Stimulated activated CD4-positive, alpha-beta T cell treated with anti-CD3 and anti-CD28 coated beads, Interleukin-15, amount 100 ng/mL, for 24 hours (primary cell): ENCODE results near the gene RNF150.
"Not testable (repeated sequence)": the region's sequence is repeated elsewhere in the genome, so short reads cannot be mapped to it uniquely, and the experiment has no call there.

Source experiments
- DNase-seq: peaks from one replicate; pipeline ENCODE4 v3.0.0-alpha.2; 2020

Gene RNF150

DNA sequence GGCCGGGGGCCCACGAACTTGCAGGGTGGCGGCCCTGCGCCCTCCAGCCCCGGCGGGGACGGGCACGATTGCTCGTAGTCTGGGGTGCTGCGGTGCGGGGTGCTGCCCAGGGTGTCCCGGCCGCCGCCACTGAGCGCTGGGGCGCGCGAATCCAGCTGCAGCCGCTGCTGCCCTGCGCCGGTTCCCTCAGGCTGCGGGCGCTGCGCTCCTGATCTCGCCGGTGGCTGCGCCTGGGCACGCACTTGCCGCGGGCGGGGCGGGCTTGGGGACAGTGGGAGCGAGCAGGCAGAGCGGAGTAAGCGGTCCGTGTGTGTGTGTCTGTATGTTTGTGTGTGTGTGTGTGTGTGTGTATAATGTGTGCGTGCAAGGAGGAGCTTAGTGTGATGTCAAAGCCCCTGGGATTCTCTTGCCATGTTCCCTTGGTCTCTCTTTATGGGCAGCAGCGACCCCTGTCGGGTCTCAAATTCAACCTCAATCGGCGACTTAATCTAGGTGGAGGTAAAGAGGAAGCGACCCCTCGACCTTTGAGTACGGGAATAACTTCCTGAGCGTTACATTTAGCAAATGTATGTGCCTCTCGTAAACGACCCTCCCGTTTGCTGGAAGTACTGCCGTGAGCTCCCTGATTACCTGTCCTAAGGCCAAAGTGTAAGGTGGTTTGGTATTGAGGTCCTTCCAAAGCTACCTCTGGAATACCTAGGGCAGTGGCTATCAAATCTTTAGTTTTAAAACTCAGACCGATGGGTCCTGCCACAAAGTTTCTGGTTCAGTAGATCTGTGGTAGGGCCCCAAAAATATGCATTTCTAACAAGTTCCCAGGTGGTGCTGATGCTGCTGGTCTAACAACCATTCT, at the start of gene RNF150:
Gene RNF150, minus strand, starts transcription at position 324 of the 853 bp plus-strand sequence.
- peak; percentile 69 for DNase-seq

- no peak for DNase-seq
Measured at GRCh38 chr4:141180991-141181761, 47.9 kb upstream of the RNF150 start.

DNA sequence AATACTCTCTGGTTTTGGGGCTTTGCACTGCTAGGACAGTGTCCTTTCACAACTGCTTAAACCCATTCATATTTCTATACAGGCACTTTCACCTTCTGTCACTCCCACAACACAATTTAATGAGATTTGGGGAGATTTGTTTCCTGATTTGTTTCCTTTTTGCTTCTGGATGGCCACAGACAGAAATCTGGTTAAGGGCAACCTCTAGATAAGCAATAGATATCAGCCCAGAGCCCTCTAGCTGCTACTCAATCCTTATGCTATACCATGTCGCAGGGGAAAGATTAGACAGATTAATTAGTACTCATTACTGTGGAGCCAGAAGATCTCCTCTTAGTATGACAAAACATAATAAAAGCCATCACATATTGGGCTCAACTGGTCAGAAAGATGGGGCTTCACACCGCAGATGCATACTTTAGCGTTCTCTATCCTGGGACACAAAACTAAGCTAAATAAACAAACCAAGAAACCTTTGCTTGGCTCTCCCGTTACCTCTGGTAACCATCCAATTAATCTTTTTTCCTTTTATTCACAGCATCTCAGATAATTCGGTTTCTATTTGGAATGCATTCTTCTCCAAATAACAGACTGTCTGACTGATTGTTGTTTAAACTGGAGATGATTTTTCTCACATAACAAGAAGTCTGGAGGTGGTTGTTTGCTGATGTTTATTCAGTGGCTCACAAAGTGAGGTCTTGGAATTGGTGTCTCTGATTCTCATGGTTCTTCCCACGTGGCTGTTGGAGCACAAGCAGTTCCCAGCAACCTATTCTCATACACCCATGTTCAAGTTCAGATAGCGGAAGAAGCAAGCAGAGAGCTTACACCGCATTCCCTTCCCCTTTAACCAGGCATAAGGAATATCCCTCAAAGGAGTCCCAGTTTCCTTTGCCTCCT, 46.5 kb upstream of the RNF150 start:
- no peak for DNase-seq

GRCh38 chr4:141177171-141177570, 43.9 kb upstream of the RNF150 start:
- DNase-seq: no peak

DNA sequence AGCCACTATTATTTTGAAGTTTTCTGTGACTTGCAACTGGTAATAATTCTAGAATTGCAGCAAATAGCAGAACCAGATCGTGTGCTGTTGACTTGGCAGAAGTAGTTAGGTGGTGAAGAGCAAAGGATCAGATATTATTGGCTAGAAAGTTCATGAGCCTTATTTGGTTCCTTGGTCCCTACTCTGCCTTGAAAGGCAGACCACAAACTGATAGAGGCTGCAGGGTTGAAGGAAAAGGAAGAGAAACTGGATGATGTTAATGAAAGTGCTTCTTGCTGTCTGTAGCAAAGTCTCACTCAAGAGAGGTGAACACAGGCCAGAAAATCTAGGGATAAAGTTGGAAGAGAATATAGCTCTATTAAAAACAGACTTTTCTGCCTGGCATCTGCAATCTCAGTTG, 41.2 kb upstream of the RNF150 start:
- no peak for DNase-seq

GRCh38 chr4:141170671-141171070, 37.4 kb upstream of the RNF150 start:
- DNase-seq: no peak

DNA sequence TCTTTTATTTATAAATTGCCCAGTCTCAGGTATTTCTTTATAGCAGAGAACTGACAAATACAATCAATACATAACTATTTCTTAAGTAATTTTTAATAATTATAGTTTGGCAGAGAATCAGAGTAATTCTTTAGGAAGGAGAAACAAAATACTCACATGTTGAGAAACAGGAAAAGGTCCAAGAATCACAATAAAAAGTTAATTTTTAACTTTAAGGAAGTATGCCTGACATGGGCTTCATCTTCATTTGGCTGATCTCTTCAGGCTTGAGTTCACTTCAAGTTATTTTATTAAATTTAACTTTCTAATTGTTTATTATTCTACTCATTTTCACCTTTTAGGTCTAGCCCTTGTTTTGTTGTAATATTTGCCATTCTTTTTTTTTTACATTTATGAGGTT, 36.1 kb upstream of the RNF150 start:
- DNase-seq: no peak

GRCh38 chr4:141165001-141165400, 31.7 kb upstream of the RNF150 start:
- DNase-seq: not testable (repeated sequence)

GRCh38 chr4:141159027-141159426, 25.8 kb upstream of the RNF150 start:
- DNase-seq: no peak

DNA sequence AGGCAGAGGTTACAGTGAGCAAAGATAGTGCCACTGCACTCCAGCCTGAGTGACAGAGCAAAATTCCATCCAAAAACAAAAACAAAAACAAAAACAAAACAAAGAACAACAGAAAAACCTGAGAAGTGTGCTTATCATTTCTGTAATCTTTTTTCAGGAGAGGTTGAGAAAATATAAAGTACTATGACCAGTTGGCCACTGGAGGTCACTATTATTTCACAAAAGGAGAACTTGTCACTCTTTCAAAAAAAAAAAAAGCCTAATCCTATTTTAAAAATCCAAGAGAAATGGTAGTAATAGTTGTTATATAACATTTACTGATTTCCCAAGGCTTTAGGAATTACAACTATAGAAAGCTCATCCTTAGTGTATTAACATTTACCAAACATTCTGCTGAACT, 24.9 kb upstream of the RNF150 start:
- DNase-seq: no peak

DNA sequence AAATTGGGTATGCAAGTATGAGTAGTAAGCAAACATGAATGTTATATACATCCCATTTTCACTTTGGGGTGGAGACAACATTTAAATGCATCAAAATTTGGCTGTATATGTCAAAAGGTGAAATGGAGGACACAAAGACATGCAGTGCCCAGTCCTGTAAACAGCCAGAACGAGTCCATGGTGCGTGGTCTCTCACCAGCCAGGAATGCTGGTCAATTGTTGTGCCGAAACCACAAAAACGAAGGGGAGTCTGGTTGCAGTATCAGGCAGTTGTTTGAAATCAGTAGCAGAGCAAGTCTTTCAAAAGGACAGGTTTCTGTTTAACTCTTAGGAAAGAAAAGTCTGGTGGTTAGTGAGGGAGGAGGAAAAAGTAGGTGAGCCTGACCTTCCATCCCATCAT, 22.3 kb upstream of the RNF150 start:
- DNase-seq: no peak

DNA sequence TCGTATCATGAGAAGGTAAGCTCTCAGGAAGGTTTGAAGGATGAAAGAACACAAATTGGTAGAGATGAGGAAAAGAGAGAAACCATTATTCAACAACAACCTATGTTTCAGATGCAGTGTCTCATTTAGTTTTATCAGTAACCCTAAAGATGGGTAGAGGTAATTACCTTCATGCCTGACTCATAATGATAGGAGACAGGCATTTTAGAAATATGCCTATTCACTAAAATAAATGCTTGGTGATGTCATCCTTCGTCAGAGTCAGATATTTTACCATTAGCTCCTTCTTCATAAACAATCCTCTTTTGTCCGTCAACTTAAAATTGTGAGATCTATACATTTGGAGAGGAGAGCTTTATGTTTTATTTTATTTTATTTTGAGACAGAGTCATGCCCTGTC, 21.5 kb upstream of the RNF150 start:
- DNase-seq: no peak

- no peak for DNase-seq
Measured at GRCh38 chr4:141153751-141154510, 20.7 kb upstream of the RNF150 start.

DNA sequence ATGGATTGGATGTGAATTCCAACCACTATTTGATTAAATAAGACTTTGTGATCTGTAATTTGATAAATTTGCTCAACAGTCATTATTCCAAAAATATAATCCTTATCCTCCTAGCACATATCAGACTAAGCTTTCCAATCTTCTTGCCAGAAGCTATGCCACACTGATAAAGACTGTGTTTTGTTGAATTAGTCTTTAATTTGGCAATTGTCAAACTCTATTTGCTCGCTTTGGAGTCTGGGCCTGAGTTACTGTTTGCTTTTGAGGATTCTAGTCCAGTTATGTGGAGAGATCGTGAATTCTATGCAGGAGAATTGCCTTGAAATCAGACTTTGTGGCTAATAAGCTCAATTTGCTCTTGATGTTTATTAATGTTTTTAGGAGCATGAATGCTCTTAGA, 10.9 kb upstream of the RNF150 start:
- DNase-seq: no peak

GRCh38 chr4:141142423-141142822, 9.2 kb upstream of the RNF150 start:
- DNase-seq: no peak

- DNase-seq: no peak
Measured at GRCh38 chr4:141140391-141141200, 7.3 kb upstream of the RNF150 start.

DNA sequence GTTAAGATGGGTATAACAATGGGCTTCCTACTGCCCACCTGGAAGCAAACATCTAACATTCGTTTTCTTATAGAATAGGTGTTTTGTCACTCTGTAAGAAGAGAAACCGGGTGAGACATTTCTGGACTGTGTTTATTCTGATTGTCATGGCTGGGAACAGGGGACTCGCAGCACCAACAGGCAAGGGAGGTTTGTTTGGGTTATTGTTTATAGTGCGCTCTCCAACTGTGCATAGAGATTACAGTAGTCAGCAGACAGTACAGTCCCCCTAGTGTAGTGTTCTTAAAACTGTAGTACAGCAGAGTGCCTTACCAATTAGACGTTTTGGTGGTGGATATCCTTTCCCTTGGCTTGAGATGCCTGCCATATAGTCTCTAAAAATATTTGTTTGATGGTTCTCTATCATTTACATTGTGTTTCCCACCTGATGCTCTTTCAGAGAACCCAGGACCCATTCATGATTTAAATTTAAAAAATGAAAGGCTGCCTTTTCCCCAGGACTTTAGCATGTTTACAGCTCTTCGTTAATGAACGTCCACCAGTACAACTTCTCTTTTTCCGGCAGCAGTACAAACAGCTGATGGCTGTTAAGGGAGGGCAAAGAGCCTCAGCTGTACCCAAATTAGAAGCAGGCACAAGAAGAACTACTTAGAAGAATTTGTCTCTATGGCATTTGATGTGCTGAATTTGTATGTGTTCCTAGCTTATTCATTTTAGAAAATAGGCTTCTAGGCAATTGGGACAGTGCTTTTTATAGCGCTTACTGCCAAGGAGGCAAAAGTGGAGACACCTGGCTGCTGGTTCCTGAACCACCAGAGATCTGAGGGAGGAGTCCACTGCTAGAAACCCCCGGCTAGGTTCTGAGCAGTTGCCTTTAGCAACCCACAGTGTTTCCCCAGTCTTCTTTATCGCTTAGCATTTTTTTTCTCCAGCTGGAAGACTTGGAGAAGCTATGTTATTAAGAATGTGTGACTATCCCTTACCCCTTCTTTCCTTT, 1.0 kb upstream of the RNF150 start:
- no peak for DNase-seq

- peak; percentile 14 for DNase-seq
Measured at GRCh38 chr4:141132709-141133145, 542 bp downstream of the RNF150 start.

GRCh38 chr4:141132072-141132708, 1.1 kb downstream of the RNF150 start:
- peak; percentile 7 for DNase-seq

- DNase-seq: no peak
Measured at GRCh38 chr4:141131723-141132071, 1.6 kb downstream of the RNF150 start.
